GM23338 (cell line): ENCODE measurements around the gene MYLK2. TPM values are rescaled to one million over a fixed set of nuclear protein-coding genes. Genes with fewer than 3 reads are reported as not detected.
A peak's percentile ranks its signal among the peaks of the same experiment; 100 is the strongest.

Experiments
- ATAC-seq: fragments of 200-7000 bp; cut with Tn5 transposase; 3 replicates; pipeline ENCODE4 v1.9.1; 2020
- DNase-seq: peaks from one replicate; pipeline ENCODE4 v3.0.0-alpha.2; 2015; ENCODE audit warnings: low spot score
- H2AFZ ChIP-seq: fragments of 200-600 bp; sonication (generic); 2 replicates; pipeline ENCODE4 v1.8.0; 2016; ENCODE audit warnings: antibody characterized with exemption, mild to moderate bottlenecking, moderate library complexity
- H3F3A ChIP-seq: fragments of 200-600 bp; sonication (generic); replicated peaks from 2 replicates; pipeline ENCODE4 v1.8.0; 2017; ENCODE audit warnings: antibody characterized with exemption, mixed run types, low read depth
- H3K27ac ChIP-seq: fragments of 200-600 bp; sonication (generic); 2 replicates; pipeline ENCODE4 v1.6.1; 2016; ENCODE audit warnings: low read depth
- H3K27me3 ChIP-seq: fragments of 200-600 bp; sonication (generic); 2 replicates; pipeline ENCODE4 v1.8.0; 2016; ENCODE audit warnings: mild to moderate bottlenecking, mixed run types, moderate library complexity; ENCODE audit not compliant: insufficient read depth
- H3K36me3 ChIP-seq: fragments of 200-600 bp; sonication (generic); 2 replicates; pipeline ENCODE4 v1.8.0; 2016; ENCODE audit warnings: mild to moderate bottlenecking; ENCODE audit not compliant: insufficient read depth
- H3K4me1 ChIP-seq: fragments of 200-600 bp; sonication (generic); 2 replicates; pipeline ENCODE4 v1.8.0; 2016; ENCODE audit warnings: mild to moderate bottlenecking, moderate library complexity; ENCODE audit not compliant: insufficient read depth
- H3K4me2 ChIP-seq: fragments of 200-600 bp; sonication (generic); 2 replicates; pipeline ENCODE4 v1.7.1; 2017; ENCODE audit warnings: mixed run types
- H3K4me3 ChIP-seq: fragments of 200-600 bp; sonication (generic); 2 replicates; pipeline ENCODE4 v1.6.1; 2016; ENCODE audit warnings: mixed run types
- H3K79me2 ChIP-seq: fragments of 200-600 bp; sonication (generic); replicated peaks from 2 replicates; pipeline ENCODE4 v1.8.0; 2017; ENCODE audit warnings: mild to moderate bottlenecking; ENCODE audit not compliant: insufficient read depth
- H3K9me2 ChIP-seq: fragments of 200-600 bp; sonication (generic); 2 replicates; pipeline ENCODE4 v1.8.0; 2017; ENCODE audit not compliant: insufficient read depth
- H4K20me1 ChIP-seq: fragments of 200-600 bp; sonication (generic); replicated peaks from 2 replicates; pipeline ENCODE4 v1.8.0; 2017; ENCODE audit warnings: mild to moderate bottlenecking; ENCODE audit not compliant: insufficient read depth
- H3K27ac Mint-ChIP-seq: 2 replicates; pipeline ENCODE4 v1.8.0; 2020; ENCODE audit warnings: inconsistent platforms, mild to moderate bottlenecking, moderate library complexity, mixed read lengths
- H3K27me3 Mint-ChIP-seq: 3 replicates; pipeline ENCODE4 v1.8.0; 2022; ENCODE audit warnings: low read depth, mild to moderate bottlenecking, moderate library complexity, mixed read lengths, inconsistent platforms; ENCODE audit not compliant: insufficient read depth, poor library complexity
- H3K36me3 Mint-ChIP-seq: 3 replicates; pipeline ENCODE4 v1.8.0; 2021; ENCODE audit warnings: low read depth, mild to moderate bottlenecking, inconsistent platforms, moderate library complexity, mixed read lengths
- H3K4me1 Mint-ChIP-seq: 3 replicates; pipeline ENCODE4 v1.8.0; 2020; ENCODE audit warnings: mild to moderate bottlenecking, inconsistent platforms, mixed read lengths
- H3K4me3 Mint-ChIP-seq: 3 replicates; pipeline ENCODE4 v1.8.0; 2021; ENCODE audit warnings: moderate library complexity, mild to moderate bottlenecking, inconsistent platforms, mixed read lengths
- H3K9me3 Mint-ChIP-seq: 3 replicates; pipeline ENCODE4 v1.8.0; 2020; ENCODE audit warnings: moderate library complexity, mild to moderate bottlenecking, inconsistent platforms, mixed read lengths
- CREB1 ChIP-seq: fragments of 250-450 bp; sonication (Bioruptor Pico); IDR thresholded peaks from 2 replicates; pipeline ENCODE4 v1.5.0; 2020; ENCODE audit warnings: low read depth, mild to moderate bottlenecking, moderate library complexity
- ETS1 ChIP-seq: IDR thresholded peaks from 2 replicates; pipeline ENCODE4 v1.6.1; 2016; ENCODE audit warnings: antibody characterized with exemption
- EZH2 ChIP-seq: fragments of 200-600 bp; sonication (generic); IDR thresholded peaks from one replicate; pipeline ENCODE4 v1.8.0; 2017; ENCODE audit warnings: antibody characterized with exemption, mild to moderate bottlenecking, low read depth; ENCODE audit not compliant: unreplicated experiment
- JUNB ChIP-seq: IDR thresholded peaks from one replicate; pipeline ENCODE4 v1.6.1; 2016; ENCODE audit warnings: antibody characterized with exemption; ENCODE audit not compliant: unreplicated experiment
- NANOG ChIP-seq: IDR thresholded peaks from 2 replicates; pipeline ENCODE4 v1.6.1; 2016; ENCODE audit warnings: antibody characterized with exemption, borderline replicate concordance
- STAT1 ChIP-seq: IDR thresholded peaks from one replicate; pipeline ENCODE4 v1.6.1; 2016; ENCODE audit warnings: antibody characterized with exemption; ENCODE audit not compliant: unreplicated experiment
- ZNF114 ChIP-seq: fragments of 250-450 bp; sonication (Bioruptor Pico); IDR thresholded peaks from 2 replicates; pipeline ENCODE4 v1.5.0; 2020; ENCODE audit warnings: mild to moderate bottlenecking, moderate library complexity
- ZNF331 ChIP-seq: fragments of 250-450 bp; sonication (Bioruptor Pico); IDR thresholded peaks from 2 replicates; pipeline ENCODE4 v1.5.0; 2020; ENCODE audit warnings: low read depth, mild to moderate bottlenecking, moderate library complexity
- polyA plus RNA-seq: library from polyadenylated mRNA; unstranded; fragments of >200 nt; fragmentation: Nextera tagmentation; extraction: Ambion mirVana; gene quantifications from 2 replicates; pipeline ENCODE4 v1.2.1, GENCODE V29; 2016
- total RNA-seq: library from RNA; depleted of rRNA; stranded (reverse); fragments of >200 nt; shearing (Covaris generic); gene quantifications from 2 replicates; pipeline ENCODE4 v1.2.3, GENCODE V29; 2014
- TF ChIP-seq, protein P1 (sequence below): IDR thresholded peaks from one replicate; pipeline ENCODE4 v1.6.1; 2018; ENCODE audit warnings: antibody characterized with exemption; ENCODE audit not compliant: unreplicated experiment
- TF ChIP-seq, protein P2 (sequence below), 2 experiments: fragments of 200-600 bp in 1 of 2; sonication (generic) in 1 of 2; conservative IDR thresholded peaks; 2 replicates each; pipeline versions ENCODE4 v1.5.1 to v1.6.1; 2016 to 2017; ENCODE audit warnings: antibody characterized with exemption in 2 of 2, low read depth in 2 of 2, mild to moderate bottlenecking in 2 of 2, moderate library complexity in 1 of 2

The MYLK2 gene
- total and polyA plus RNA-seq, 2 experiments from 2014 or later = 0.21 to 0.28 TPM

DNA sequence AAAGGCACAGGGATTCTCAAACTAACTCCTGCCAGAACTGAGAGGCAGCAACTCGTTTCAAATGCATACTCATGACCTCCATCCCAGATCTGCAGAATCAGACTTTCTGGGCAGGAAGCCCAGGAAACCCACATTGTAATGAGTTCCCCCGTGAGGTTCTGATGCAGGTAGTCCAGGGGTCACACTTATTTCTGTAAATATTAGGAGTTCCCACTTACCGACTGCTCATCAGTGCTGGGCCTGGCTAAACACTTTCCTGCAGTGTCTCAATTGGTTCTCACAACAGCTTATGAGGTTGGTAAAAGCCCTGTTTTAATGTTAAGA is 39.6 kb downstream of the MYLK2 start:
- Mint-ChIP-seq H3K27me3 (peaks cover 30% of the 10 kb centered on the region), H3K36me3 (no peaks in the 10 kb centered on the region)

GRCh38 chr20:31859266-31859997 is 40.3 kb downstream of the MYLK2 start:
- no peak overlapping the region for H3K27ac ChIP-seq
- peaks cover 24% of the 10 kb centered on the region for H3F3A ChIP-seq
- Mint-ChIP-seq H3K36me3 (no peaks in the 10 kb centered on the region), H3K27me3 (peaks cover 30% of the 10 kb centered on the region), H3K4me1 (peaks cover 11% of the 10 kb centered on the region; the same call in 2 of the 3 replicates), H3K27ac (no peak overlapping the region), H3K9me3 (peaks cover 30% of the 10 kb centered on the region; the same call in 2 of the 3 replicates), H3K4me3 (no peak overlapping the region; the same call in 2 of the 3 replicates)
- no peak overlapping the region for H2AFZ ChIP-seq
- no peaks in the 10 kb centered on the region; the same call in none of the 2 replicates for H4K20me1 ChIP-seq
- H3K36me3 ChIP-seq = no peaks in the 10 kb centered on the region
- peaks cover 36% of the 10 kb centered on the region for H3K4me1 ChIP-seq
- H3K79me2 ChIP-seq = no peaks in the 10 kb centered on the region
- no peak for DNase-seq
- no peak for ATAC-seq
- no peak overlapping the region for H3K4me3 ChIP-seq
- H3K27me3 ChIP-seq = peaks cover 39% of the 10 kb centered on the region
- TF ChIP-seq STAT1 (no peak), JUNB (no peak)
- no peaks in the 10 kb centered on the region for H3K9me2 ChIP-seq
- H3K4me2 ChIP-seq = no peak overlapping the region

More for the DNA sequence above, 39.6 kb downstream of the MYLK2 start:
- no peak overlapping the region for H3K27ac Mint-ChIP-seq
- H3K4me2 ChIP-seq = no peak overlapping the region
- H3F3A ChIP-seq = peaks cover 24% of the 10 kb centered on the region
- no peak for ATAC-seq
- H3K36me3 ChIP-seq = no peaks in the 10 kb centered on the region
- no peak overlapping the region for H2AFZ ChIP-seq
- peaks cover 25% of the 10 kb centered on the region; the same call in 2 of the 3 replicates for H3K9me3 Mint-ChIP-seq
- H3K4me1 Mint-ChIP-seq = peaks cover 11% of the 10 kb centered on the region; the same call in 2 of the 3 replicates
- peaks cover 34% of the 10 kb centered on the region for H3K27me3 ChIP-seq
- no peaks in the 10 kb centered on the region for H3K9me2 ChIP-seq
- TF ChIP-seq NANOG = no peak
- no peak overlapping the region for H3K27ac ChIP-seq
- H3K4me1 ChIP-seq = peaks cover 36% of the 10 kb centered on the region
- no peaks in the 10 kb centered on the region; the same call in none of the 2 replicates for H4K20me1 ChIP-seq
- H3K79me2 ChIP-seq = no peaks in the 10 kb centered on the region
- no peak overlapping the region for H3K4me3 ChIP-seq
- H3K4me3 Mint-ChIP-seq = no peak overlapping the region
- DNase-seq = no peak

- Histone ChIP-seq H3K9me2 (no peaks in the 10 kb centered on the region), H3K36me3 (no peaks in the 10 kb centered on the region), H3K27me3 (peaks cover 40% of the 10 kb centered on the region), H3F3A (peaks cover 24% of the 10 kb centered on the region), H3K79me2 (no peaks in the 10 kb centered on the region), H2AFZ (no peak overlapping the region), H4K20me1 (no peaks in the 10 kb centered on the region; the same call in none of the 2 replicates), H3K4me1 (peaks cover 36% of the 10 kb centered on the region), H3K4me3 (peak overlapping the region; percentile 98), H3K4me2 (peak overlapping the region; percentile 100), H3K27ac (no peak overlapping the region)
- peaks cover 11% of the 10 kb centered on the region; the same call in 2 of the 3 replicates for H3K4me1 Mint-ChIP-seq
- peak overlapping the region; percentile 84 for H3K4me3 Mint-ChIP-seq
- no peak for DNase-seq
- ATAC-seq = no peak
- H3K27me3 Mint-ChIP-seq = peaks cover 30% of the 10 kb centered on the region
- H3K27ac Mint-ChIP-seq = no peak overlapping the region
- H3K9me3 Mint-ChIP-seq = peaks cover 30% of the 10 kb centered on the region; the same call in 2 of the 3 replicates
- TF ChIP-seq ETS1 (no peak), EZH2 (no peak), ZNF331 (CRISPR knock-in tag) (no peak), ZNF114 (CRISPR knock-in tag) (no peak), NANOG (no peak), STAT1 (no peak), CREB1 (no peak)
- TF ChIP-seq, protein P1, sequence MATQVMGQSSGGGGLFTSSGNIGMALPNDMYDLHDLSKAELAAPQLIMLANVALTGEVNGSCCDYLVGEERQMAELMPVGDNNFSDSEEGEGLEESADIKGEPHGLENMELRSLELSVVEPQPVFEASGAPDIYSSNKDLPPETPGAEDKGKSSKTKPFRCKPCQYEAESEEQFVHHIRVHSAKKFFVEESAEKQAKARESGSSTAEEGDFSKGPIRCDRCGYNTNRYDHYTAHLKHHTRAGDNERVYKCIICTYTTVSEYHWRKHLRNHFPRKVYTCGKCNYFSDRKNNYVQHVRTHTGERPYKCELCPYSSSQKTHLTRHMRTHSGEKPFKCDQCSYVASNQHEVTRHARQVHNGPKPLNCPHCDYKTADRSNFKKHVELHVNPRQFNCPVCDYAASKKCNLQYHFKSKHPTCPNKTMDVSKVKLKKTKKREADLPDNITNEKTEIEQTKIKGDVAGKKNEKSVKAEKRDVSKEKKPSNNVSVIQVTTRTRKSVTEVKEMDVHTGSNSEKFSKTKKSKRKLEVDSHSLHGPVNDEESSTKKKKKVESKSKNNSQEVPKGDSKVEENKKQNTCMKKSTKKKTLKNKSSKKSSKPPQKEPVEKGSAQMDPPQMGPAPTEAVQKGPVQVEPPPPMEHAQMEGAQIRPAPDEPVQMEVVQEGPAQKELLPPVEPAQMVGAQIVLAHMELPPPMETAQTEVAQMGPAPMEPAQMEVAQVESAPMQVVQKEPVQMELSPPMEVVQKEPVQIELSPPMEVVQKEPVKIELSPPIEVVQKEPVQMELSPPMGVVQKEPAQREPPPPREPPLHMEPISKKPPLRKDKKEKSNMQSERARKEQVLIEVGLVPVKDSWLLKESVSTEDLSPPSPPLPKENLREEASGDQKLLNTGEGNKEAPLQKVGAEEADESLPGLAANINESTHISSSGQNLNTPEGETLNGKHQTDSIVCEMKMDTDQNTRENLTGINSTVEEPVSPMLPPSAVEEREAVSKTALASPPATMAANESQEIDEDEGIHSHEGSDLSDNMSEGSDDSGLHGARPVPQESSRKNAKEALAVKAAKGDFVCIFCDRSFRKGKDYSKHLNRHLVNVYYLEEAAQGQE = no peak
- TF ChIP-seq, protein P2, sequence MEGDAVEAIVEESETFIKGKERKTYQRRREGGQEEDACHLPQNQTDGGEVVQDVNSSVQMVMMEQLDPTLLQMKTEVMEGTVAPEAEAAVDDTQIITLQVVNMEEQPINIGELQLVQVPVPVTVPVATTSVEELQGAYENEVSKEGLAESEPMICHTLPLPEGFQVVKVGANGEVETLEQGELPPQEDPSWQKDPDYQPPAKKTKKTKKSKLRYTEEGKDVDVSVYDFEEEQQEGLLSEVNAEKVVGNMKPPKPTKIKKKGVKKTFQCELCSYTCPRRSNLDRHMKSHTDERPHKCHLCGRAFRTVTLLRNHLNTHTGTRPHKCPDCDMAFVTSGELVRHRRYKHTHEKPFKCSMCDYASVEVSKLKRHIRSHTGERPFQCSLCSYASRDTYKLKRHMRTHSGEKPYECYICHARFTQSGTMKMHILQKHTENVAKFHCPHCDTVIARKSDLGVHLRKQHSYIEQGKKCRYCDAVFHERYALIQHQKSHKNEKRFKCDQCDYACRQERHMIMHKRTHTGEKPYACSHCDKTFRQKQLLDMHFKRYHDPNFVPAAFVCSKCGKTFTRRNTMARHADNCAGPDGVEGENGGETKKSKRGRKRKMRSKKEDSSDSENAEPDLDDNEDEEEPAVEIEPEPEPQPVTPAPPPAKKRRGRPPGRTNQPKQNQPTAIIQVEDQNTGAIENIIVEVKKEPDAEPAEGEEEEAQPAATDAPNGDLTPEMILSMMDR (conservative IDR thresholded peaks at IDR 0.05; ENCODE audit: low read depth in 2 of 2) = no peak
- no peaks in the 10 kb centered on the region for H3K36me3 Mint-ChIP-seq
Observed at GRCh38 chr20:31859998-31860380, 40.8 kb downstream of the MYLK2 start.
